Neutrophil (primary cell): ENCODE data around the gene TLE3.

Source experiments
- H3K27ac ChIP-seq: fragments of 200-600 bp; sonication (generic); 2 replicates; pipeline ENCODE4 v1.5.1; 2016; ENCODE audit warnings: mild to moderate bottlenecking, moderate library complexity
- H3K27me3 ChIP-seq: fragments of 200-600 bp; sonication (generic); 2 replicates; pipeline ENCODE4 v1.6.0; 2016; ENCODE audit warnings: mild to moderate bottlenecking
- H3K36me3 ChIP-seq: fragments of 200-600 bp; sonication (generic); 2 replicates; pipeline ENCODE4 v1.5.1; 2017
- H3K4me1 ChIP-seq, 2 experiments: fragments of 200-600 bp in 1 of 2; sonication (generic) in 1 of 2; 1 replicate in 1 of 2; 2 replicates in 1 of 2; pipeline versions ENCODE4 v1.5.1 to v1.6.1; 2013 to 2016; ENCODE audit warnings: low read depth in 1 of 2, low read length in 1 of 2, mild to moderate bottlenecking in 1 of 2, moderate library complexity in 1 of 2; ENCODE audit not compliant: control insufficient read depth in 1 of 2, insufficient read depth in 1 of 2
- H3K4me3 ChIP-seq, 2 experiments: fragments of 200-600 bp in 1 of 2; sonication (generic) in 1 of 2; 1 replicate in 1 of 2; 2 replicates in 1 of 2; pipeline ENCODE4 v1.5.1; 2013 to 2016; ENCODE audit warnings: low read depth in 1 of 2, low read length in 1 of 2, mild to moderate bottlenecking in 1 of 2, moderate library complexity in 1 of 2
- H3K9me3 ChIP-seq: fragments of 200-600 bp; sonication (generic); 2 replicates; pipeline ENCODE4 v1.5.1; 2016
- CTCF ChIP-seq: fragments of 200-600 bp; sonication (generic); IDR thresholded peaks from 2 replicates; pipeline ENCODE4 v1.5.1; 2016; ENCODE audit warnings: antibody characterized with exemption

Gene TLE3

DNA sequence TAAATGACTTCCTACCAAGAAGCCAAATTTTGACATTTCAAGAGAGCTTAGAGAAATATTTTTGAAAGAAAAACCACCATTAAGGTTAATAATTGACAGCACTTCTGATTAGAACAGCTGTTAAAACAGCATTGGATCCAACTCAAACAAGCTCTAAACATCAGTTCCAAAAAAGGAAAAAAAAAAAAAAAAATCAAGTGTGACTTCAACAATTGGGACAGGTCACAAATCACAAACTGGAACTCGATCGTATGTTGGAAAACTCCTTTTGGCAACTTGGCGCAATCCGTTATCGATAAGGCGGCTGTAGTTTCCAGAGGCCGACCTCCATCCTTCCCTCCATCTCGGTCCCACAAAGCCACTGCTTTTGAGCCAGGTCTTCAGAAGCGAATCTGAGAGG lies 17.8 kb downstream of the TLE3 start:
- H3K27ac ChIP-seq: no peak overlapping the region
- H3K9me3 ChIP-seq: no peaks in the 10 kb centered on the region
- H3K4me3 ChIP-seq: no peak overlapping the region
- H3K27me3 ChIP-seq: no peaks in the 10 kb centered on the region
- peaks cover 100% of the 10 kb centered on the region for H3K36me3 ChIP-seq
- TF ChIP-seq CTCF: no peak
- peaks cover 4 to 12% of the 10 kb centered on the region in 2 experiments for H3K4me1 ChIP-seq

- Histone ChIP-seq H3K4me1 (peaks cover 3 to 7% of the 10 kb centered on the region in 2 experiments), H3K27ac (peak overlapping the region; percentile 5), H3K27me3 (no peaks in the 10 kb centered on the region), H3K4me3 (no peak overlapping the region), H3K9me3 (no peaks in the 10 kb centered on the region), H3K36me3 (peaks cover 100% of the 10 kb centered on the region)
- no peak for TF ChIP-seq CTCF
These were observed 18.9 kb downstream of the TLE3 start for GRCh38 chr15:70078578-70079417.

DNA sequence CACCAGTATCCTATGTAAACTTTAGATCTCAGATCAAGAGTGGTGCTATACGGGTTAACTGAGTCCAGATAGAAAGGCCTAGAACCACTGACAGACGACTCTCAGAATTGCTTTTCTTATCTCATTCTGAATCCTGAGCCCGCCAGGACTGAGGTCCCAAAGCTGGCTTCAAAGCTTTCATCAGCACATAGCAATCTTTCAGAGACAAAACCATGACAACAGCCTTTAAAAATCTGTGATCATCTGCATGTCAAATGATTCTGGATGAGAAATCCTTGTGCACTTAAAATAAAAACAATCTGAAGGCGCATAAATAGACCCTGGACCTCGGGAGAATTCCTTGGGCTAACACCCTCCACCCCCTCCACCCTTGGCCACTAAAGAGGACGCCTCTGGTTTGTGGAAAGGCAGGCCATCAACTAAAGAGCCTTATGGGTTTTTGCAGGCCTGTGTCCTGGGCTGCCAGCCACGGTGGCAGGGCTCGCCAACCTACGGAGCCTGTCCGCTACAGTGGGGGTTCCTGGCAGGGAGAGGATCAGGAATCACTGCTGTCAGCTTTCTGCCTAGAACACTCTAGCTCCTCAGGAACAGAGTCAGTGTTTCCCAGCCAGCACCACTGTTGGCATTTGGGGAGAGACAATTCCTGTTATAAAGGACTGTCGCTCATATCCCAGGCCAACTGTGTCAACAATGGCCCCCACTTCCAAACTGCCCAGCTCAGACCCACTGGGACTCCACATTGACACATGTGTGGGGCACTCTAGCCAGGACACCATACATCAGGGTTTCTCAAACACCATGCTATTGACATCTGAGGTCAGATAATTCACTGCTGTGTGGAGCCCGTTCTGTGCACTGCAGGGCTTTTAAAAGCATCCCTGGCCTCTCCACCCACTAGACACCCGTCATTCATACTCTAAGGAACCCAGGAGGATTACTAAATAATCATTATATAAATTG lies 20.2 kb downstream of the TLE3 start:
- H3K36me3 ChIP-seq: peaks cover 100% of the 10 kb centered on the region

GRCh38 chr15:70074380-70074779 lies 23.3 kb downstream of the TLE3 start:
- Histone ChIP-seq H3K27me3 (no peaks in the 10 kb centered on the region), H3K4me1 (peaks cover 5 to 7% of the 10 kb centered on the region in 2 experiments), H3K36me3 (peaks cover 100% of the 10 kb centered on the region), H3K27ac (no peak overlapping the region), H3K4me3 (no peak overlapping the region), H3K9me3 (no peaks in the 10 kb centered on the region)
- no peak for TF ChIP-seq CTCF

More for the DNA sequence above, 20.2 kb downstream of the TLE3 start:
- H3K27me3 ChIP-seq: no peaks in the 10 kb centered on the region
- no peaks in the 10 kb centered on the region for H3K9me3 ChIP-seq
- H3K4me3 ChIP-seq: no peak overlapping the region
- TF ChIP-seq CTCF: no peak
- no peak overlapping the region for H3K27ac ChIP-seq
- H3K4me1 ChIP-seq: peaks cover 5 to 7% of the 10 kb centered on the region in 2 experiments

DNA sequence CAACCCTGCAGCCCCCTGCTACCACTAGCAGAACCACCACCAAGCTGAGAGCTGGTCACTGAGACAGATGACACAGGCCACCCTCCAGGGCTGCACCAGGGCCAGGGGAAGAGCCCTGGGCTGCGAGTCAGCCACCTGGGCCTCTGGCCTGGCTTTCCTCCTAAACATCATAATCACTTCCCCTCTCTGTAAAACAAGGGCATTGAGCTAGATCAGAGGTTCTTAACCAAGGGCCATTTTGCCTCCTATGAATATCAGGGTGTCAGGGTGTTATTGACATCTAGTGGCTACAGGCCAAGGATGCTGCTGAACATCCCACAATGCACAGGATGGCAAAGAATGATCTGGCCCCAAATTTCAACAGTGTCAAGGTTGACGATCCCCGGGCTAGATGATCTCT lies 25.2 kb downstream of the TLE3 start:
- TF ChIP-seq CTCF: no peak
- Histone ChIP-seq H3K4me1 (peaks cover 5 to 7% of the 10 kb centered on the region in 2 experiments), H3K27ac (no peak overlapping the region), H3K4me3 (no peak overlapping the region), H3K27me3 (no peaks in the 10 kb centered on the region), H3K9me3 (peaks cover 4% of the 10 kb centered on the region), H3K36me3 (peaks cover 100% of the 10 kb centered on the region)
